ENCODE results near the gene SEZ6L. TPM values are rescaled to one million over a fixed set of nuclear protein-coding genes. Genes with fewer than 3 reads are reported as not detected.

SEZ6L gene
- total RNA-seq, 4 donors from 2014 or later, result 0.23 to 0.83 (median 0.49) TPM

- Histone ChIP-seq H3K4me3 (no peak overlapping the region), H3K4me1 (no peaks in the 10 kb centered on the region), H3K27ac (replicated peaks in 1 of 4) (no peak overlapping the region), H3K27me3 (peaks cover 0 to 75% (median 3%) of the 10 kb centered on the region in 4 donors), H3K36me3 (no peaks in the 10 kb centered on the region), H3K9me3 (no peaks in the 10 kb centered on the region)
- intact Hi-C loops (cut with DNase I), result no loop called here
- TF ChIP-seq POLR2A (IDR thresholded peaks at IDR 0.05; ENCODE audit: low read depth), result no peak
- TF ChIP-seq EP300 (IDR thresholded peaks at IDR 0.05), result no peak
- no peak for TF ChIP-seq POLR2AphosphoS5 (IDR thresholded peaks at IDR 0.05)
- no peak for TF ChIP-seq CTCF (IDR thresholded peaks at IDR 0.05)
- 70% methylated on average over 2 of the region's 4 CpGs for WGBS
- no peak for DNase-seq (ENCODE audit: extremely low spot score)
These were observed 60.6 kb downstream of the SEZ6L start for GRCh38 chr22:26229910-26230309.

- no peaks in the 10 kb centered on the region for H3K4me1 ChIP-seq
- H3K4me3 ChIP-seq, result no peak overlapping the region
- no peak for TF ChIP-seq POLR2AphosphoS5 (IDR thresholded peaks at IDR 0.05)
- no peak for TF ChIP-seq EP300 (IDR thresholded peaks at IDR 0.05)
- TF ChIP-seq POLR2A (IDR thresholded peaks at IDR 0.05; ENCODE audit: low read depth), result no peak
- TF ChIP-seq CTCF (IDR thresholded peaks at IDR 0.05), result no peak
- intact Hi-C loops (cut with DNase I), result no loop called here
- H3K27ac ChIP-seq (replicated peaks in 1 of 4), result no peak overlapping the region
- H3K27me3 ChIP-seq, result peaks cover 0 to 86% (median 3%) of the 10 kb centered on the region in 4 donors
- DNase-seq (ENCODE audit: extremely low spot score), result no peak
- no peaks in the 10 kb centered on the region for H3K9me3 ChIP-seq
- WGBS, result 35% methylated on average over 5 of the region's 5 CpGs
- H3K36me3 ChIP-seq, result no peaks in the 10 kb centered on the region
These were observed 65.0 kb downstream of the SEZ6L start for GRCh38 chr22:26234296-26234695.

GRCh38 chr22:26235792-26236487 lies 66.7 kb downstream of the SEZ6L start:
- DNase-seq (ENCODE audit: extremely low spot score), result no peak
- no peaks in the 10 kb centered on the region for H3K9me3 ChIP-seq
- 80% methylated on average over 11 of the region's 11 CpGs for WGBS
- no peak overlapping the region for H3K27ac ChIP-seq (replicated peaks in 1 of 4)
- H3K4me3 ChIP-seq, result no peak overlapping the region
- peaks cover 0 to 87% (median 3%) of the 10 kb centered on the region in 4 donors for H3K27me3 ChIP-seq
- no peaks in the 10 kb centered on the region for H3K36me3 ChIP-seq
- no peaks in the 10 kb centered on the region for H3K4me1 ChIP-seq
- intact Hi-C loops (cut with DNase I), result no loop called here
- no peak for TF ChIP-seq CTCF (IDR thresholded peaks at IDR 0.05)
- TF ChIP-seq POLR2A (IDR thresholded peaks at IDR 0.05; ENCODE audit: low read depth), result no peak
- no peak for TF ChIP-seq POLR2AphosphoS5 (IDR thresholded peaks at IDR 0.05)
- TF ChIP-seq EP300 (IDR thresholded peaks at IDR 0.05), result no peak

GRCh38 chr22:26236991-26237390 lies 67.7 kb downstream of the SEZ6L start:
- WGBS, result 59% methylated on average over 6 of the region's 6 CpGs
- TF ChIP-seq POLR2A (IDR thresholded peaks at IDR 0.05; ENCODE audit: low read depth) (no peak), EP300 (IDR thresholded peaks at IDR 0.05) (no peak), CTCF (IDR thresholded peaks at IDR 0.05) (no peak), POLR2AphosphoS5 (IDR thresholded peaks at IDR 0.05) (no peak)
- H3K27ac ChIP-seq (replicated peaks in 1 of 4), result no peak overlapping the region
- no peak for DNase-seq (ENCODE audit: extremely low spot score)
- no peak overlapping the region for H3K4me3 ChIP-seq
- no peaks in the 10 kb centered on the region for H3K4me1 ChIP-seq
- intact Hi-C loops (cut with DNase I), result no loop called here
- no peaks in the 10 kb centered on the region for H3K9me3 ChIP-seq
- H3K27me3 ChIP-seq, result peaks cover 0 to 86% (median 3%) of the 10 kb centered on the region in 4 donors
- H3K36me3 ChIP-seq, result no peaks in the 10 kb centered on the region

- H3K4me1 ChIP-seq, result no peaks in the 10 kb centered on the region
- H3K27me3 ChIP-seq, result peaks cover 0 to 85% (median 3%) of the 10 kb centered on the region in 4 donors
- 79% methylated on average over 3 of the region's 3 CpGs for WGBS
- intact Hi-C loops (cut with DNase I), result no loop called here
- no peak overlapping the region for H3K4me3 ChIP-seq
- DNase-seq (ENCODE audit: extremely low spot score), result no peak
- no peaks in the 10 kb centered on the region for H3K9me3 ChIP-seq
- no peak for TF ChIP-seq POLR2A (IDR thresholded peaks at IDR 0.05; ENCODE audit: low read depth)
- no peak for TF ChIP-seq EP300 (IDR thresholded peaks at IDR 0.05)
- no peak for TF ChIP-seq CTCF (IDR thresholded peaks at IDR 0.05)
- no peak for TF ChIP-seq POLR2AphosphoS5 (IDR thresholded peaks at IDR 0.05)
- no peaks in the 10 kb centered on the region for H3K36me3 ChIP-seq
- H3K27ac ChIP-seq (replicated peaks in 1 of 4), result no peak overlapping the region
These were observed 69.3 kb downstream of the SEZ6L start for GRCh38 chr22:26238596-26238995.
